ENCODE results near the gene SUSD4. TPM values are rescaled to one million over a fixed set of nuclear protein-coding genes. Genes with fewer than 3 reads are reported as not detected.

The SUSD4 gene
- total and polyA plus RNA-seq, 2 donors (not counting 3 experiments of a cell fraction or from before 2014, with no cell fraction given), result not detected

DNA sequence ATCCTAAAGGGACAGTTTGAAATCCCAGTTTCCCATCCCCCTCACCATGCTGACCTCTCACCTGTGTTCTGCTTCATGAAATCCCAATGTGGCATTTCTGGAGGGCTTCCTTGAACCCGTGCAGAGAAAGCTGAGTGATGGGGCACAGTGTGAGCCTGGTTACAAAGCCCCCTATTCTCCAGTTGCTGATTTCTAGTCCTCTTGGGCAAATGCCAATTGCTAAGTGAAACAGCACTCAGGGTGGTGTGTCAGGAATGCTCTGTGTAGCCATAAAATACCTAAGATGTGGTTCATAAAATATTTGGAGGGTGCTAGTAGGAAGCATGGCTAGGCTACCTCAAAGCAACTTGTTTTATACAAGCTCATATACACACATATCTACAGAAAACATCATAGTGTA lies 32.0 kb downstream of the SUSD4 start:
- no TSS peak for BruUV-seq (replicated peaks)
- Histone ChIP-seq H3K9ac (replicated peaks; ENCODE audit: extremely low read depth, insufficient read depth, low read length) (no peak overlapping the region), H3K4me2 (ENCODE audit: insufficient read depth, low read length) (no peak overlapping the region), H3K79me2 (ENCODE audit: control insufficient read depth, insufficient read depth, low read length) (no peaks in the 10 kb centered on the region), H3K4me3 (replicated peaks in 1 of 3; ENCODE audit: insufficient read depth in 1 of 3, low read depth in 1 of 3, low read length in 3 of 3) (no peak overlapping the region), H3K4me1 (ENCODE audit: control insufficient read depth, extremely low read depth, insufficient read depth, low read length) (no peaks in the 10 kb centered on the region), H3K9me3 (replicated peaks; ENCODE audit: control insufficient read depth, insufficient read depth, low read length) (no peaks in the 10 kb centered on the region), H4K20me1 (replicated peaks; ENCODE audit: control insufficient read depth, extremely low read depth, insufficient read depth, low read length) (no peaks in the 10 kb centered on the region), H3K36me3 (ENCODE audit: control insufficient read depth in 2 of 2, extremely low read depth in 1 of 2, insufficient read depth in 2 of 2, low read length in 2 of 2) (no peaks in the 10 kb centered on the region), H3K9me1 (replicated peaks; ENCODE audit: control insufficient read depth, extremely low read depth, insufficient read depth, low read length) (no peaks in the 10 kb centered on the region), H3K27me3 (ENCODE audit: control insufficient read depth in 2 of 2, insufficient read depth in 2 of 2, low read length in 2 of 2) (no peaks in the 10 kb centered on the region), H3K27ac (ENCODE audit: insufficient read depth, low read depth, low read length) (no peak overlapping the region), H2AFZ (ENCODE audit: low read depth, low read length) (no peak overlapping the region)
- intact Hi-C loops (cut with micrococcal nuclease) (no loop called here), dilution Hi-C loops (cut with MboI; ENCODE audit: extremely low pct_ligation_motif_present, low sequenced_read_pairs) (no loop called here)
- CTCF ChIA-PET, result no interaction called here
- POLR2A ChIA-PET, result no interaction called here
- no peak for TF ChIP-seq GATA2 (IDR thresholded peaks at IDR 0.05; ENCODE audit: insufficient read depth, insufficient read length, low read depth, low read length)
- TF ChIP-seq EZH2 (IDR thresholded peaks at IDR 0.05; ENCODE audit: borderline replicate concordance, low read depth, low read length, severe bottlenecking), result no peak
- TF ChIP-seq MYC (IDR thresholded peaks at IDR 0.05; ENCODE audit: low read depth, low read length), result no peak
- no peak for TF ChIP-seq JUN (IDR thresholded peaks at IDR 0.05; ENCODE audit: borderline replicate concordance, insufficient read depth, insufficient read length, low read depth)
- TF ChIP-seq, protein P1, sequence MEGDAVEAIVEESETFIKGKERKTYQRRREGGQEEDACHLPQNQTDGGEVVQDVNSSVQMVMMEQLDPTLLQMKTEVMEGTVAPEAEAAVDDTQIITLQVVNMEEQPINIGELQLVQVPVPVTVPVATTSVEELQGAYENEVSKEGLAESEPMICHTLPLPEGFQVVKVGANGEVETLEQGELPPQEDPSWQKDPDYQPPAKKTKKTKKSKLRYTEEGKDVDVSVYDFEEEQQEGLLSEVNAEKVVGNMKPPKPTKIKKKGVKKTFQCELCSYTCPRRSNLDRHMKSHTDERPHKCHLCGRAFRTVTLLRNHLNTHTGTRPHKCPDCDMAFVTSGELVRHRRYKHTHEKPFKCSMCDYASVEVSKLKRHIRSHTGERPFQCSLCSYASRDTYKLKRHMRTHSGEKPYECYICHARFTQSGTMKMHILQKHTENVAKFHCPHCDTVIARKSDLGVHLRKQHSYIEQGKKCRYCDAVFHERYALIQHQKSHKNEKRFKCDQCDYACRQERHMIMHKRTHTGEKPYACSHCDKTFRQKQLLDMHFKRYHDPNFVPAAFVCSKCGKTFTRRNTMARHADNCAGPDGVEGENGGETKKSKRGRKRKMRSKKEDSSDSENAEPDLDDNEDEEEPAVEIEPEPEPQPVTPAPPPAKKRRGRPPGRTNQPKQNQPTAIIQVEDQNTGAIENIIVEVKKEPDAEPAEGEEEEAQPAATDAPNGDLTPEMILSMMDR (IDR thresholded peaks at IDR 0.05; ENCODE audit: extremely low read depth in 1 of 2, insufficient read depth in 1 of 2, low read depth in 1 of 2, low read length in 2 of 2), result no peak
- no peak for TF ChIP-seq FOS (IDR thresholded peaks at IDR 0.05; ENCODE audit: borderline replicate concordance, insufficient read depth, low read length)
- no peak for TF ChIP-seq POLR2AphosphoS5 (IDR thresholded peaks at IDR 0.05; ENCODE audit: insufficient read depth, low read depth, low read length)
- no peak for TF ChIP-seq POLR2A (IDR thresholded peaks at IDR 0.05; ENCODE audit: low read depth, low read length)
- TF ChIP-seq MAX (IDR thresholded peaks at IDR 0.05; ENCODE audit: insufficient read depth, insufficient read length), result no peak
- FAIRE-seq (no peak), DNase-seq (ENCODE audit: low read depth, low spot score) (no peak)
